Skeletal muscle tissue (tissue), 4 donors: ENCODE measurements around the gene PTGES3. TPM values are rescaled to one million over a fixed set of nuclear protein-coding genes. Genes with fewer than 3 reads are reported as not detected.
"Not testable (repeated sequence)": the region's sequence is repeated elsewhere in the genome, so short reads cannot be mapped to it uniquely, and the experiment has no call there.

Source experiments
- H3K27ac ChIP-seq: one replicate; pipeline ENCODE4 v1.7.0; 2013; ENCODE audit warnings: mild to moderate bottlenecking, low read depth, low read length, inconsistent platforms
- H3K27me3 ChIP-seq, 3 donors: one replicate each; pipeline ENCODE4 v1.7.0; 2013; ENCODE audit warnings: low read length in 3 of 3; ENCODE audit not compliant: control insufficient read depth in 3 of 3, insufficient read depth in 3 of 3
- H3K36me3 ChIP-seq, 3 donors: one replicate each; pipeline ENCODE4 v1.7.0; 2013; ENCODE audit warnings: low read length in 3 of 3; ENCODE audit not compliant: control insufficient read depth in 3 of 3, insufficient read depth in 3 of 3
- H3K4me1 ChIP-seq, 3 donors: one replicate each; pipeline ENCODE4 v1.7.0; 2013; ENCODE audit warnings: low read length in 3 of 3, mild to moderate bottlenecking in 3 of 3; ENCODE audit not compliant: control insufficient read depth in 3 of 3, insufficient read depth in 3 of 3
- H3K4me3 ChIP-seq, 3 donors: one replicate each; pipeline ENCODE4 v1.7.0; 2013; ENCODE audit warnings: low read length in 3 of 3
- H3K9ac ChIP-seq, 3 donors: one replicate each; pipeline ENCODE4 v1.7.0; 2013; ENCODE audit warnings: low read length in 3 of 3, mild to moderate bottlenecking in 3 of 3, moderate library complexity in 2 of 3, low read depth in 1 of 3
- H3K9me3 ChIP-seq, 3 donors: one replicate each; pipeline ENCODE4 v1.7.0; 2013; ENCODE audit warnings: low read length in 3 of 3; ENCODE audit not compliant: control insufficient read depth in 3 of 3
- total RNA-seq: library from RNA; depleted of rRNA; stranded (reverse); fragments of >200 nt; gene quantifications from one replicate; pipeline ENCODE4 v1.2.3, GENCODE V29; 2014
- donor health status: Osteomylitis.

The PTGES3 gene
- total RNA-seq, 1 donor from 2014 or later = 85.1 TPM

DNA sequence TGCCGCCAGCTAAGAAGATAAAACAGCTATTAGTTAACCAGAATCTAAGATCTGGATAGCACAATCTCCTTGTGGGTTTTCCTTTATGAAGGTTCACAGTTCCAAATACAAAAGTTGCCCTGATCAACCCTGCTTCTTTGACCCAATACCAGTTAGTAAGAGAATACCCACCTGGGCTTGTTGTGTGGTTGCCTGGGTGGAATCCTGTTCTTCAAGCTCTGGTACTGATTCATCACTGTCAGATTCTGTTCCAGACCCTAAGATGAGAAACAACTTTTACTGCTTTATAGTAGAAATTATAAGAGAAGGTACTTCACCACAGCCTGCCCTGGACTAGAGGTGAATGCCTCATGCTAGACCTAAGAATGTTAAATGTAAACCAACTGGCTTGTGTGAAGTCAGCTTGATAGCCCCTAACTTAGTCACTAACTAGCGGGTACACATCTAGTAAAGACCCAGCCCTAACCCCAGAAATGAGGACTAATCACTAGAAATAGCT lies 26.4 kb upstream of the PTGES3 start:
- H3K4me1 ChIP-seq = peaks cover 22 to 38% (median 30%) of the 10 kb centered on the region in 3 donors
- no peak overlapping the region for H3K4me3 ChIP-seq
- no peak overlapping the region for H3K27ac ChIP-seq
- H3K9ac ChIP-seq = no peak overlapping the region
- H3K9me3 ChIP-seq = no peaks in the 10 kb centered on the region
- peaks cover 30 to 46% (median 39%) of the 10 kb centered on the region in 3 donors for H3K36me3 ChIP-seq
- H3K27me3 ChIP-seq = no peaks in the 10 kb centered on the region

DNA sequence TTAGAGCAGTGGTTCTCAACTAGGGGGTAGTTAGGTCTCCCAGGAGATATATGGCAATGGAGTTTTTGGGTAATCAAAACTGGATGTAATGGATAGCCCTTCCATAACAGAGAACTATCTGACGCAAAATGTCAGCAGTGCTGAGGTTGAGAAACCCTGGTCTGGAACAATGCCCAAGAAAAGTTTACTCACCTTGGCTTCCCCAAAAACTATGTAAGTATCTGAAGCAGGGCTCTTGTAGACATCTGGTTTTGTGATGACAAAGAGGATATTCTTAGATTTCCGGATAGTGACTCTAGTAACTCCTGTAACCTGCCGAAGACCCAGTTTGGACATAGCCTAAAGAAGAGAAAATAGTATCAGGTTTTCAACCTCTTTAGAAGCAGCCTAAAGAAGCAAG lies 25.3 kb upstream of the PTGES3 start:
- no peak overlapping the region for H3K4me3 ChIP-seq
- H3K9me3 ChIP-seq = no peaks in the 10 kb centered on the region
- peaks cover 12 to 29% (median 20%) of the 10 kb centered on the region in 3 donors for H3K4me1 ChIP-seq
- peaks cover 26 to 38% (median 34%) of the 10 kb centered on the region in 3 donors for H3K36me3 ChIP-seq
- no peak overlapping the region for H3K27ac ChIP-seq
- H3K27me3 ChIP-seq = no peaks in the 10 kb centered on the region
- no peak overlapping the region for H3K9ac ChIP-seq

DNA sequence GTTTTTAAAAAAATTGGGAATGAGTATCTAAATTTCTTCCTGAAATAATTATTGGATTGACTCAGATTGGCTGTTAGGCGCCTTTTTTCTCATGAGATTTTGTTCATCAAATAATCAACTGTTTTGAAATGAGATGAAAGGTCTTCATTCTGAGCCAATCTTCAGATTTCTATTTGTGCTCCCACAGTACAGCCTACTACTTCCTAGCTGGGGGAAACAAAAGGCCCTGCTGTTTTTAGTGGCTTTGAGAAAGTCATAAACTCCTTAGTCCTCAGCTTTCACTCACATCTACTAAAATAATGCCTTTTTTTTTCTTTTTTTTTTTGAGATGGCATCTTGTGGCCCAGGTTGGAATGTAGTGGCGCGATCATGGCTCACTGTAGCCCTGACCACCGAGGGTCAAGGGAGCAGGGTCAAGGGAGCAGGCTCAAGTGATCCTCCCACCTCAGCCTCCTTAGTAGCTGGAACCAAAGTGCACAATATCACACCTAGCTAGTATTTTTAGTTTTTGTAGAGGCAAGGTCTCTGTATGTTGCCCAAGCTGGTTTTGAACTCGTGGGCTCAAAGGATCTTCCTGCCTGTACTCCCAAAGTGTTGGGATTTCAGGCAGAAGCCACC lies 21.8 kb upstream of the PTGES3 start:
- Histone ChIP-seq H3K9ac (no peak overlapping the region), H3K27me3 (no peaks in the 10 kb centered on the region), H3K4me1 (peaks cover 3 to 8% (median 4%) of the 10 kb centered on the region in 3 donors), H3K27ac (no peak overlapping the region), H3K36me3 (peaks cover 22 to 31% (median 24%) of the 10 kb centered on the region in 3 donors), H3K4me3 (no peak overlapping the region), H3K9me3 (no peaks in the 10 kb centered on the region)

DNA sequence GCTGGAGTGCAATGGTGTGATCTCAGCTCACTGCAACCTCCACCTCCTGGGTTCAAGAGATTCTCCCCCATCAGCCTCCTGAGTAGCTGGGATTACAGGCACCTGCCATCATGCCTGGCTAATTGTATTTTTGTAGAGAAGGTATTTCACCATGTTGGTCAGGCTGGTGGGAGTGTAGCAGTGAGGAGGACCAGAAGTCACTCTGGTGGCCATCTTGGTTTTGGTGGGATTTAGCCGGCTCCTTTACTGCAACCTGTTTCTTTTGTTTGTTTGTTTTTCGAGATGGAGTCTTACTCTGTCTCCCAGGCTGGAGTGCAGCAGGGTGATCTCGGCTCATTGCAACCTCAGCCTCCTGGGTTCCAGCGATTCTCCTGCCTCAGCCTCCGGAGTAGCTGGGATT lies 16.4 kb upstream of the PTGES3 start:
- H3K27ac ChIP-seq, H3K9ac ChIP-seq, H3K4me3 ChIP-seq, H3K9me3 ChIP-seq, H3K36me3 ChIP-seq, H3K4me1 ChIP-seq, H3K27me3 ChIP-seq: not testable (repeated sequence)

DNA sequence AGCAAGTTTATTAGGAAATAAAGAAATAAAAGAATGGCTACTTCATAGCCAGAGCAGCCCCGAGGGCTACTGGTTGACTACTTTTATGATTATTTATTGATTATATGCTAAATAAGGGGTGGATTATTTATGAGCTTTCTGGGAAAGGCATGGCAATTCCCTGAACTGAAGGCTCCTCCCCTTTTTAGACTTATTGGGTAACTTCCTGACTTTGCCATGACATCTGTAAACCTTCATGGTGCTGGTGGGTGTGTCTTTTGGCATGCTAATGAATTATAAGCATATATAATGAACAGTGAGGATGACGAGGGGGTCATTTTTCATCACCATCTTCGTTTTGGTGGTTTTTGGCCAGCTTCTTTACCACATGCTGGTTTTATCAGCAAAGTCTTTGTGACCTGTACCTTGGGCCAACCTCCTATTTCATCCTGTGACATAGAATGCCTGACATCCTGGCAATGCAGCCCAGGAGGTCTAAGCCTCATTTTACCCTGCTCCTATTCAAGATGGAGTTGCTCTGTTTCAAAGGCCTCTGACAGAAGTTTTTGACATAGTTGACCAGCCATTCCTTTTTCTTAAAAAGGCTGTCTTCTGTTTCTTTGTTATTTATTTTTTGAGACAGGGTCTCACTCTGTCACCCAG lies 11.1 kb upstream of the PTGES3 start:
- no peak overlapping the region for H3K9ac ChIP-seq
- H3K27ac ChIP-seq = no peak overlapping the region
- no peaks in the 10 kb centered on the region for H3K9me3 ChIP-seq
- H3K4me1 ChIP-seq = peaks cover 5 to 13% (median 12%) of the 10 kb centered on the region in 3 donors
- no peaks in the 10 kb centered on the region for H3K36me3 ChIP-seq
- no peaks in the 10 kb centered on the region for H3K27me3 ChIP-seq
- H3K4me3 ChIP-seq = no peak overlapping the region

DNA sequence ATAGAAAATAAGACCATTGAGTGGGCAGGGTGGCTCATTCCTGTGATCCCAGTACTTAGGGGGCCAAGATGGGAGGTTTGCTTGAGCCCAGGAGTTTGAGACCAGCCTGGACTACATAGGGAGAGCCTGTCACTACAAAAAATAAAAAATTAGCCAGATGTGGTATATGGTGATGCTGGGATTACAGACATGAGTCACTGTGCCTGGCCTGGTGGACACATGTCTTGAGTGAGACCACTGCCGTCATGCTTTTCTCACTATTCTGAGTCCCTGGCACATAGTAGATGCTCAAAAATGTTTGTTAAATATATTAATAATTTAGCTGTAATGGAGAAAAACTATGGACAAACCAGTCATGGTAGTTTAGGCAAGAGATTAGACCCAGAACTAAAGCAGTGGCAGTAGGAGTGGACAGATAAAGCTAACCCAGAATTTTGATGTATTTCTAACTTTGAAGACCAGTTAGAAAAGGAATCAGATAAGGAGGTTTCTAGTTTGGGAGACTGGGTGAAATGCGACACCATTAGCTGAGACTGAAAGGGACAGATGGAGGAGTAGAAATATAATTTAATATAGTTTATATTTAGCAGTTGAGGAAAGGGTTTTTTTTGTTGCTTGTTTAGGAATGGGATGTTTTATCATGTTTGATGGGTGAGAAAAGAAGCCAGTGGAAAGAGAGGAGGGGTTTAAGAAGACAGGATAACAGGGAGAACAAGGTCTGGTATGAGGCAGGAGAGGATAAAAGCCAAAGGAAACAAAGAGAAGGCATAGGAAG lies 7.4 kb upstream of the PTGES3 start:
- H3K27me3 ChIP-seq = no peaks in the 10 kb centered on the region
- peak overlapping the region in 1 of 3 donors; percentile 45 for H3K9ac ChIP-seq

DNA sequence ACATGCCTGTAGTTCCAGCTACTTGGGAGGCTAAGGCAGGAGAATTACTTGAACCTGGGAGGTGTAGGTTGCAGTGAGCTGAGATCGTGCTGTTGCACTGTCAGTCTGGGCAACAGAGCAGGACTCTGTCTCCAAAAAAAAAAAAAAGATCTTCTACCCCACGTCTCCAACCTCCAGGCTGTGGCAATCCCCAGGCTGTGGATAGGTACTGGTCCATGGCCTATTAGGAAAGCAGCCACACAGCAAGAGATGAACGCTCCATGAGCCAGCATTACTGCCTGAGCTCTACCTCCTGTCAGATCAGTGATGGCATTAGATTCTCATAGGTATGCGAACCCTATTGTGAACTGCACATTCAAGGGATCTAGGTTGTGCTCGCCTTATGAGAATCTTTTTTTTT lies 6.1 kb upstream of the PTGES3 start:
- H3K27me3 ChIP-seq = no peaks in the 10 kb centered on the region
- H3K36me3 ChIP-seq = no peaks in the 10 kb centered on the region
- H3K27ac ChIP-seq = no peak overlapping the region

More for the DNA sequence above, 7.4 kb upstream of the PTGES3 start:
- Histone ChIP-seq H3K9me3 (no peaks in the 10 kb centered on the region), H3K4me3 (peak overlapping the region in 2 of 3 donors; percentile 0 to 35), H3K27ac (peak overlapping the region; percentile 16), H3K36me3 (no peaks in the 10 kb centered on the region), H3K4me1 (peaks cover 5 to 13% (median 12%) of the 10 kb centered on the region in 3 donors)

DNA sequence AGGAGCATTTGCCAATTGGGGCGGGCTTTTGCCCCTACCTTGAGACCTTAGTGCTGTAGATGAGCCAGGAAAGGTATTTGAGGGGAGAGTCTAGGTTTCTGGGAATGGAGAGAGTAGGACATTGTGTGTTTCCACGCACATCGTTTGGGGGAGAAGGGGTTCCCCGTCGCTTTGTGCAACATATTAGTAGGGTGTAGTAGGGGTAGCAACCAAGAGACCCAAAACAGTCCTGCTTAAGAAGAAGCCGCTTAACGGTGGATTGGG lies 694 bp upstream of the PTGES3 start:
- Histone ChIP-seq H3K36me3 (peaks cover 0 to 4% (median 0%) of the 10 kb centered on the region in 3 donors), H3K27ac (peak overlapping the region; percentile 99), H3K27me3 (no peaks in the 10 kb centered on the region), H3K9ac (peak overlapping the region; percentile 93 to 95 (median 94)), H3K9me3 (no peaks in the 10 kb centered on the region), H3K4me1 (peaks cover 9 to 26% (median 25%) of the 10 kb centered on the region in 3 donors), H3K4me3 (peak overlapping the region; percentile 76 to 90 (median 81))

More for the DNA sequence above, 6.1 kb upstream of the PTGES3 start:
- Histone ChIP-seq H3K4me3 (no peak overlapping the region), H3K9me3 (no peaks in the 10 kb centered on the region), H3K4me1 (peaks cover 5 to 15% (median 14%) of the 10 kb centered on the region in 3 donors), H3K9ac (no peak overlapping the region)

DNA sequence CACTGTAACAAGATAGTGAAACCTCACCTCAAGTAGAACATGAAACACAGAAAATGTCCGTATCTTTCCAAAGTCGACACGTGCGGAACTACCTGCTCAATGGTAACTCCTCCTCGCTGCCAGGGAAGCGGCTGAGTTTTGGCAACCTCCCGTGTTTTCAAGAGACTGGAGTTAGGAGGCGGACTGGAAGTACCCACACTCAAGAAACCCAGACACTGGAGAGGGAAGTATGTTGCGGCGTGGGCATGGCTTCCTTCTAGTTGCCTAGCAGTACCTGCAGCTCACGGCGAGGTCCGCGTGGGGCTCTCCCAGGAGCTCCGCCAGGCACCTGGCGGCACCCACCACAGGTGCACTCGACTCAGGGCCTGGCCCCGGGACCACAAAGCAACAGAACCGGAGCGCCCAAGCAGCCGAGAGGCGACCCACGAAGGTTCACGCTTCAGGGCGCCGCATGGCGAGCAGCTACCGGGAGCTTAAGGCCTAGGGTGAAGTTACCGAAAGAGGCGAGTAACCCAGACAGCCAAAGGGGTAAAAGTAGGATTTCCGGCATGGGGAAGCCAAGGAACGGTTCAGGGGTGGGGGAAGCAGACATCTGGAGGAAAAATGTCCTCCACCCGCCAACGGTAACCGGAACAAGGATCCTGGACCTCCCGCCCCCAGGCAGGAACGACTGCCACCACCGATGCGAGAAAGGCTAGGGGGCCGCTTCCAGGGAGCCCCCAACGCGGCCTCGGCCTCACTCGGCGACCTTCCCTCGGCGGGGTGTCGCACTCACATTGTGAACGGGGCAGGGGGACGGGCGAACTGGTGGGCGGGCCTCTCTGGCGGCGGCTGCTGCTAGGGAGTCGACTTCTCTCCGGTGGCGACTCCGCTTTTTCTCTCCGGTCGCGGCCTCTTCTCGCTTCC lies 608 bp downstream of the PTGES3 start:
- peaks cover 9 to 32% (median 29%) of the 10 kb centered on the region in 3 donors for H3K4me1 ChIP-seq
- H3K27ac ChIP-seq = peak overlapping the region; percentile 99
- H3K9ac ChIP-seq = peak overlapping the region; percentile 98 to 100 (median 99)
- peaks cover 0 to 4% (median 0%) of the 10 kb centered on the region in 3 donors for H3K36me3 ChIP-seq
- no peaks in the 10 kb centered on the region for H3K9me3 ChIP-seq
- H3K4me3 ChIP-seq = peak overlapping the region; percentile 84 to 98 (median 97)
- no peaks in the 10 kb centered on the region for H3K27me3 ChIP-seq
